GM13976 (cell line): ENCODE measurements around the gene HOXB2.

Experiments used
- DNase-seq: peaks from one replicate; pipeline ENCODE4 v3.0.0; 2012; ENCODE audit warnings: low spot score
- CTCF ChIP-seq: IDR thresholded peaks from 2 replicates; pipeline ENCODE4 v1.5.1; 2012; ENCODE audit warnings: borderline replicate concordance, mild to moderate bottlenecking; ENCODE audit not compliant: insufficient read depth; ENCODE audit errors: extremely low read depth, missing control alignments, control extremely low read depth
- in situ Hi-C: fragments of 300-500 bp; cut with MboI; formaldehyde crosslinking; loops from one replicate; pipeline ENCODE4 v1.12.0; 2022; ENCODE audit warnings: low sequenced_read_pairs, mixed read lengths, inconsistent platforms; ENCODE audit not compliant: unreplicated experiment

Gene HOXB2

DNA sequence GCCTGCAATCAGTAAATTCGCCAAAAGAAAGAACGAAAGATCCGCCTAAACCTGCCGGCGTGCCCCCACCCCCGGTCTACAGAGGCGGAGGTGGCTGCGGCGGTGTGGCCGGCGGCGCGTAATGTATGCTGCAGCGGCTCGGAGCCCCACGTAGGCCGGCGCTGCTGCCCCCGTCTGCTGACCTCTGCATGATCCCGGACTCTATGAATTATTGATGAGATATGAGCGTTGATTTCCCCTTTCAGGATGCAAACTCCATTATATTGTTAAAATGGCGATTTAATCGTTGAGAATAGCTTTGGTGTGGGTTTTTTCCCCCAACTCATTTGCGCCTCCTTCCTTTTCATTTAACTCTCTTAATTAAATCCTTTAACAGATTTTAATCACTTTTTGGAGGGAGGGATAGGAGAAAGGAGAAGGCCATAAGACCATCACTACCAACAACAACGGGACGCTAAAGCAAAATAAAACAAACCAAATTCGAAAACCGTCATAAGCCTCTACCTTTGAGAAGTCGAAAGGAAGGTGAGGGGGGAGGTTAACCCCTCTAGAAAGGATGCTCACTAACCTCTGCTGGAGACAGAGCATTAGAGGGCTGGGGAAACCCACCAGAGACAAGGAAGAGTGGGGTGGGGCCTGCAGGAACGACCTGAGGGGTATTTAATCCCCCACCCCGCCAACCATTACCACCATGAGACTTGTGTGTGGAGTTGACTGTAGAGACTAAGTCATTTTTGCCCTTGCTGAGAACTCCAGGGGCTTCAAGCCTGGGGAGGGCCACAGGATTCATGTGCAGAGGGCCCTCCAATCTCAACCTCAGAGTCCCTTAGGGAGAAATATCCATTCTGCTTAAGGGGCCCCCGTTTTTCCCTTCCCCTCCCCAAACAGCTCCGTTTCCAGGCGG is 41.7 kb upstream of the HOXB2 start:
- peak; percentile 0 for TF ChIP-seq CTCF
- in situ Hi-C loops = no loop called here
- peak; percentile 74 for DNase-seq

- in situ Hi-C loops = no loop called here
- DNase-seq = no peak
- TF ChIP-seq CTCF = no peak
These were observed 39.4 kb upstream of the HOXB2 start for GRCh38 chr17:48584223-48584741.

- no peak for DNase-seq
- in situ Hi-C loops = no loop called here
- TF ChIP-seq CTCF = no peak
These were observed 38.9 kb upstream of the HOXB2 start for GRCh38 chr17:48583708-48584222.

DNA sequence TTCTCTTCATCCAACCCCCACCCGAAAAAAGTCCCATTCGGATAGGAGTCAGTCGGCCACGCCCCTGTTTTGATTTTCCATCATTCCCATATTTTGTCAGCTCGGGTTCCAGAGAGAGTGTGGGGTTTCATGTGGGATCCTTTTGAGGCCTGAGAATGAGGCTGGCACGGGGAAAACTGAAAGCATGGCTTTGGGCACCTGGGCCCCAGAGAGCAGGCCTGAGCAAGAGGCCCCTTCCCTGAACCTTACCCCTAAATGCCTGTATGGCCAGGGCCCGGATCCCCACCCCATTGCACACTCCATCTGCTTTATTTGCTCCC is 37.8 kb upstream of the HOXB2 start:
- TF ChIP-seq CTCF = no peak
- no peak for DNase-seq
- in situ Hi-C loops = no loop called here

DNA sequence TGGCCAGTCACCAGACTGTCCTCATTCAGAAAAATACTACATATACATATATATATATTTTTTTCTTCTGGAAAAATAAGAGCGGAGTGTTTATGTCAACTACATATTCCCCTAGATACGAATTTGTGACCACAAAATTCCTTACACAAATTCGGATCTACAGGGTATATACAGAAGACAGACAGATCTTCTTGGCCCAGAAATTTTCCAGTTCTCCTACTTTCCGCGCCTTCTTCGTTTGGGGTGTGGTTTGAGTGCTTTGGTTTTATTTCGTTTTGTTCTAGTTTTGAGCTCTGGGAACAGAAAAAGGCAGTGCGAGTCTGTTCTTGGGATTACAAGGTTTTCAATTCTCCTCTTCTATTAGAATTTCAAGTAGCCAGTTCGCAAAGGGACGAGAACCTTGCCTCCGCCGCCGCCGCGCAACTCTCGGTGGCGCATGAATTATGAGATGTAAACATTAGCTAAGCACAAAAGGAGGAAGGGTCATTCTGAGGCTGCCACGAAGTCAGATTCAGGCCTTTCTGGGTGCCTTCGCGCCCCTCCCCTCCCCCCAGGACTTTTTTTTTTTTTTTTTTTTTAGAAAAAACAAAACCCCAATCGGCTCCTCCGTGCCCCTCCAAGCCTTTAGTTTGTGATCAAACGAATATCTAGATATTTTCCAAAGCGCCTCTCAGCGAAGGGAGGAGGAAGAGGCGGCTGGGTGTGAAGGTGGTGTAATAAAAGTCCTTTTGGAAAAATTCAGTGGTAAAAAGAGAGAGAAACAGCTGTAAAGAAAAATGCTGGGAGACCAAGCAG is 35.0 kb upstream of the HOXB2 start:
- in situ Hi-C loops = no loop called here
- no peak for TF ChIP-seq CTCF
- DNase-seq = no peak

- TF ChIP-seq CTCF = no peak
- in situ Hi-C loops = no loop called here
These were observed 34.5 kb upstream of the HOXB2 start for GRCh38 chr17:48579471-48579759.

More at GRCh38 chr17:48579471-48579759, 34.5 kb upstream of the HOXB2 start:
- DNase-seq = no peak
